Naive B cell (primary cell): ENCODE measurements around the gene AASDHPPT. TPM values are rescaled to one million over a fixed set of nuclear protein-coding genes. Genes with fewer than 3 reads are reported as not detected.
A peak's percentile ranks its signal among the peaks of the same experiment; 100 is the strongest.
"Not testable (repeated sequence)": the region's sequence is repeated elsewhere in the genome, so short reads cannot be mapped to it uniquely, and the experiment has no call there.

Source experiments
- ATAC-seq, 2 donors: fragments of 150-1000 bp; cut with Tn5 transposase; 2 replicates each; pipeline ENCODE4 v1.10.0; 2021; ENCODE audit warnings: low read depth in 2 of 2, mild to moderate bottlenecking in 2 of 2, moderate library complexity in 2 of 2
- DNase-seq: peaks from one replicate; pipeline ENCODE4 v3.0.0; 2022
- H3K27ac Mint-ChIP-seq, 6 donors: one replicate each; pipeline ENCODE4 v1.8.0; 2020 to 2022; ENCODE audit warnings: mild to moderate bottlenecking in 6 of 6, mixed read lengths in 6 of 6, moderate library complexity in 5 of 6, inconsistent platforms in 2 of 6
- H3K27me3 Mint-ChIP-seq, 3 donors: one replicate each; pipeline ENCODE4 v1.8.0; 2021 to 2022; ENCODE audit warnings: mixed read lengths in 3 of 3, mild to moderate bottlenecking in 1 of 3
- H3K36me3 Mint-ChIP-seq, 2 donors: one replicate each; pipeline ENCODE4 v1.8.0; 2020 to 2022; ENCODE audit warnings: mixed read lengths in 2 of 2, inconsistent platforms in 1 of 2, mild to moderate bottlenecking in 1 of 2
- H3K4me1 Mint-ChIP-seq, 3 donors: one replicate each; pipeline ENCODE4 v1.8.0; 2020 to 2022; ENCODE audit warnings: mixed read lengths in 3 of 3, inconsistent platforms in 1 of 3, mild to moderate bottlenecking in 1 of 3, moderate library complexity in 1 of 3
- H3K4me3 Mint-ChIP-seq, 8 donors: one replicate each; pipeline ENCODE4 v1.8.0; 2020 to 2022; ENCODE audit warnings: mild to moderate bottlenecking in 8 of 8, mixed read lengths in 8 of 8, moderate library complexity in 8 of 8, inconsistent platforms in 2 of 8
- H3K9me3 Mint-ChIP-seq, 7 donors: one replicate each; pipeline ENCODE4 v1.8.0; 2020 to 2022; ENCODE audit warnings: mixed read lengths in 7 of 7, mild to moderate bottlenecking in 5 of 7, inconsistent platforms in 2 of 7, moderate library complexity in 1 of 7
- polyA plus RNA-seq, 6 donors: library from polyadenylated mRNA; unstranded; fragments of 300-500 nt; fragmentation: Illumina TruSeq; gene quantifications; one replicate each; pipeline ENCODE4 v1.2.3, GENCODE V29; 2021; ENCODE audit warnings: low read depth in 6 of 6

The AASDHPPT gene, protein sequence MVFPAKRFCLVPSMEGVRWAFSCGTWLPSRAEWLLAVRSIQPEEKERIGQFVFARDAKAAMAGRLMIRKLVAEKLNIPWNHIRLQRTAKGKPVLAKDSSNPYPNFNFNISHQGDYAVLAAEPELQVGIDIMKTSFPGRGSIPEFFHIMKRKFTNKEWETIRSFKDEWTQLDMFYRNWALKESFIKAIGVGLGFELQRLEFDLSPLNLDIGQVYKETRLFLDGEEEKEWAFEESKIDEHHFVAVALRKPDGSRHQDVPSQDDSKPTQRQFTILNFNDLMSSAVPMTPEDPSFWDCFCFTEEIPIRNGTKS
- 10 to 100 TPM; 20.3 to 55.5 (median 41.7) TPM for polyA plus RNA-seq

- Mint-ChIP-seq H3K9me3 (no peaks in the 10 kb centered on the region), H3K27me3 (no peaks in the 10 kb centered on the region), H3K27ac (peak within 1 kb of the TSS; percentile 93 to 99 (median 98)), H3K36me3 (peaks cover 3 to 18% of the 10 kb centered on the region in 2 donors), H3K4me3 (peak within 1 kb of the TSS; percentile 91 to 100 (median 98)), H3K4me1 (peaks cover 34 to 44% (median 37%) of the 10 kb centered on the region in 3 donors)
- DNase-seq (no peak), ATAC-seq (peak; percentile 18 to 21)
Measured at GRCh38 chr11:106077609-106078455, at the start of gene AASDHPPT. Gene AASDHPPT, plus strand, starts transcription at chr11:106077662. Its CDS starts 49 bp downstream, at chr11:106077711.

DNA sequence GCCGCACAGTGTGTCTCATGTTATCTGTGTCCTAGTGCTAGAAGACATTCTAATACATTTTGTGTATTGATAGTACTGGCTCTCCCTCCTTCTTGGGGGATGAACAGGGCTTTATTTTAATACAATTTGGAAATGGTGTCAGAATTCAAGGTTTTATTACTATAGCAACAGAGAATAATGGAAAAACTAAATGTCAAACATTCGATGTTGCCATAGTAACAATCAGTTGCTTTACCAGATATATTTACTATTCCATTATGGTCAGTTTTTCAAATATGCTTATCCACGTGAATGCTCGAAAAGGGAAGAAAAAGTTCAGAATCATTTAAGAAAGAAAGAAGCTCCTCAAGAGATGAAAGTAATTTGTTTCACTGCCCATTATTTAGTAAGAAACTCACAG, 46.9 kb upstream of the AASDHPPT start:
- Mint-ChIP-seq H3K4me3 (no peak overlapping the region), H3K36me3 (no peaks in the 10 kb centered on the region), H3K27ac (no peak overlapping the region), H3K4me1 (no peaks in the 10 kb centered on the region), H3K9me3 (peaks cover 0 to 8% (median 0%) of the 10 kb centered on the region in 7 donors), H3K27me3 (peaks cover 29 to 47% (median 44%) of the 10 kb centered on the region in 3 donors)
- ATAC-seq (no peak), DNase-seq (no peak)

- H3K36me3 Mint-ChIP-seq, result no peaks in the 10 kb centered on the region
- no peaks in the 10 kb centered on the region for H3K4me1 Mint-ChIP-seq
- H3K4me3 Mint-ChIP-seq, result no peak overlapping the region
- DNase-seq (no peak), ATAC-seq (no peak)
- H3K27ac Mint-ChIP-seq, result no peak overlapping the region
- peaks cover 36 to 54% (median 51%) of the 10 kb centered on the region in 3 donors for H3K27me3 Mint-ChIP-seq
- H3K9me3 Mint-ChIP-seq, result peaks cover 0 to 8% (median 0%) of the 10 kb centered on the region in 7 donors
Measured at GRCh38 chr11:106031202-106031810, 46.2 kb upstream of the AASDHPPT start.

- DNase-seq (no peak), ATAC-seq (no peak)
- Mint-ChIP-seq H3K36me3 (no peaks in the 10 kb centered on the region), H3K4me3 (no peak overlapping the region), H3K27ac (no peak overlapping the region), H3K4me1 (no peaks in the 10 kb centered on the region), H3K9me3 (peaks cover 0 to 8% (median 0%) of the 10 kb centered on the region in 7 donors), H3K27me3 (peaks cover 38 to 54% (median 53%) of the 10 kb centered on the region in 3 donors)
Measured at GRCh38 chr11:106031936-106032335, 45.5 kb upstream of the AASDHPPT start.

- Mint-ChIP-seq H3K4me3 (no peak overlapping the region), H3K4me1 (no peaks in the 10 kb centered on the region), H3K36me3 (no peaks in the 10 kb centered on the region), H3K27me3 (peaks cover 38 to 59% (median 52%) of the 10 kb centered on the region in 3 donors), H3K27ac (no peak overlapping the region), H3K9me3 (peaks cover 0 to 8% (median 0%) of the 10 kb centered on the region in 7 donors)
- ATAC-seq, result no peak
- DNase-seq, result no peak
Measured at GRCh38 chr11:106032861-106033260, 44.6 kb upstream of the AASDHPPT start.

GRCh38 chr11:106043540-106043939, 33.9 kb upstream of the AASDHPPT start:
- Mint-ChIP-seq H3K4me3 (no peak overlapping the region), H3K27me3 (peaks cover 0 to 40% (median 8%) of the 10 kb centered on the region in 3 donors), H3K36me3 (no peaks in the 10 kb centered on the region), H3K4me1 (no peaks in the 10 kb centered on the region), H3K27ac (no peak overlapping the region), H3K9me3 (no peaks in the 10 kb centered on the region)
- ATAC-seq (no peak), DNase-seq (no peak)

- no peaks in the 10 kb centered on the region for H3K36me3 Mint-ChIP-seq
- peaks cover 0 to 22% (median 8%) of the 10 kb centered on the region in 3 donors for H3K27me3 Mint-ChIP-seq
- no peaks in the 10 kb centered on the region for H3K9me3 Mint-ChIP-seq
- no peak for DNase-seq
- ATAC-seq, result no peak
- H3K4me1 Mint-ChIP-seq, result no peaks in the 10 kb centered on the region
- no peak overlapping the region for H3K27ac Mint-ChIP-seq
- H3K4me3 Mint-ChIP-seq, result no peak overlapping the region
Measured at GRCh38 chr11:106047631-106048030, 29.8 kb upstream of the AASDHPPT start.

GRCh38 chr11:106049727-106050476, 27.6 kb upstream of the AASDHPPT start:
- no peak overlapping the region for H3K27ac Mint-ChIP-seq
- H3K4me1 Mint-ChIP-seq, result no peaks in the 10 kb centered on the region
- H3K9me3 Mint-ChIP-seq, result no peaks in the 10 kb centered on the region
- ATAC-seq (no peak), DNase-seq (no peak)
- peaks cover 0 to 6% (median 0%) of the 10 kb centered on the region in 3 donors for H3K27me3 Mint-ChIP-seq
- H3K4me3 Mint-ChIP-seq, result no peak overlapping the region
- H3K36me3 Mint-ChIP-seq, result no peaks in the 10 kb centered on the region

- no peak for DNase-seq
- H3K4me1 Mint-ChIP-seq, result no peaks in the 10 kb centered on the region
- no peaks in the 10 kb centered on the region for H3K27me3 Mint-ChIP-seq
- H3K9me3 Mint-ChIP-seq, result no peaks in the 10 kb centered on the region
- ATAC-seq, result no peak
- H3K4me3 Mint-ChIP-seq, result no peak overlapping the region
- no peaks in the 10 kb centered on the region for H3K36me3 Mint-ChIP-seq
- H3K27ac Mint-ChIP-seq, result no peak overlapping the region
Measured at GRCh38 chr11:106051103-106051502, 26.4 kb upstream of the AASDHPPT start.

GRCh38 chr11:106058377-106058776, 19.1 kb upstream of the AASDHPPT start:
- H3K27ac Mint-ChIP-seq, DNase-seq, H3K4me3 Mint-ChIP-seq, H3K36me3 Mint-ChIP-seq, H3K27me3 Mint-ChIP-seq, H3K9me3 Mint-ChIP-seq, ATAC-seq, H3K4me1 Mint-ChIP-seq: not testable (repeated sequence)

DNA sequence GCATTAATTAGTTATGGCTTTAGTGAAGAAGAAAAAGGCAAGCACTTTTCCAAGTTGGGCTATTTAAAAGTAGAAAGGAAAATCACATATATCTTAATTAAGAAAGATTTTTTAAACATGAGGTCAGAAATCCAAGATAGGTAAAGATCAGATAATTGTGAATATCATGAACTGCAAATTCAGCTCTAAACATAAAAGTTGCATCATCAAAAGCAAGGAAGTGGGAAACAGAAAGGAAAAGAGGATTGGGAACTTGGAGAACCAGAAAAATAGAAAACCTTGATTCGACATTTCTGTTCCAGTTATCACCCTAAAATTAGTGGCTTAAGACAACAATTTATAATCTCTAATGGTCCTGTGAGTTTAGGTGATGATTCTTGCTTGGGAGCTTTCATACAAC, 17.8 kb upstream of the AASDHPPT start:
- no peak for ATAC-seq
- Mint-ChIP-seq H3K9me3 (peaks cover 0 to 1% (median 0%) of the 10 kb centered on the region in 7 donors), H3K27ac (no peak overlapping the region), H3K36me3 (peaks cover 0 to 9% of the 10 kb centered on the region in 2 donors), H3K27me3 (no peaks in the 10 kb centered on the region), H3K4me3 (no peak overlapping the region), H3K4me1 (peaks cover 6 to 9% (median 6%) of the 10 kb centered on the region in 3 donors)
- DNase-seq, result no peak

DNA sequence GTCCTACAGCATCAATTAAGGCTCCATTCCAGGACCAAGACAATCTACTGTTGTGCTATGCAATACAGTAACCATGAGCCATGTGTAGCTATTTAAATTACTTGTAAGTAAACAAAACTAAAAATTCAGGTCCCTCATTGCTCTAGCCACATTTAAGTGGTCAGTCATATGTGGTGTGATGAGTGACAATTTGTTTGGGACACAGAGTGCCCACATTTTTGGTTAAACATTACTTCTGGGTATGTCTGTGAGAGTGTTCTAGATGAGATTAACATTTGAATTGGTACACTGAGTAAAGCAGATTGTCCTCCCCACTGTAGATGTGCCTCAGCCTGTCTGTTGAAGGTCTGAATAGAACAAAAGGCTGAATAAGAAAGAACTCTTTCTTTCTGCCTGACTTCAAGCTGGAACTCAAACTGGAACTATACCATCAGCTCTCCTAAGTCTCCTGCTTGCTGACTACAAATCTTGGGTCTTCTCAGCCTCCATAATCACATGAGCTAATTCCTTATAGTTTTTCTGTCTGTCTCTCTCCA, 16.1 kb upstream of the AASDHPPT start:
- H3K27ac Mint-ChIP-seq, result no peak overlapping the region
- H3K4me3 Mint-ChIP-seq, result no peak overlapping the region

More for the DNA sequence above, 16.1 kb upstream of the AASDHPPT start:
- Mint-ChIP-seq H3K9me3 (peaks cover 0 to 1% (median 0%) of the 10 kb centered on the region in 7 donors), H3K4me1 (peaks cover 6 to 9% (median 6%) of the 10 kb centered on the region in 3 donors), H3K27me3 (no peaks in the 10 kb centered on the region), H3K36me3 (peaks cover 0 to 12% of the 10 kb centered on the region in 2 donors)
- DNase-seq (no peak), ATAC-seq (no peak)
